Loucy (cell line): ENCODE results near the gene SIK3.

Experiments
- H2AFZ ChIP-seq: fragments of 200-600 bp; sonication (generic); 2 replicates; pipeline ENCODE4 v1.6.0; 2016; ENCODE audit warnings: antibody characterized with exemption, mild to moderate bottlenecking, low read length, moderate library complexity
- H3F3A ChIP-seq: fragments of 200-600 bp; 2 replicates; pipeline ENCODE4 v1.6.0; 2016; ENCODE audit warnings: antibody characterized with exemption, low read depth, mild to moderate bottlenecking
- H3K27me3 ChIP-seq: fragments of 200-600 bp; sonication (generic); 2 replicates; pipeline ENCODE4 v1.6.1; 2014; ENCODE audit warnings: low read length, mild to moderate bottlenecking; ENCODE audit not compliant: insufficient read depth, poor library complexity, severe bottlenecking
- H3K36me3 ChIP-seq: fragments of 200-600 bp; sonication (generic); 2 replicates; pipeline ENCODE4 v1.6.1; 2016; ENCODE audit warnings: low read length; ENCODE audit not compliant: insufficient read depth
- H3K4me1 ChIP-seq: fragments of 200-600 bp; sonication (generic); 2 replicates; pipeline ENCODE4 v1.5.1; 2014; ENCODE audit warnings: low read length, mild to moderate bottlenecking; ENCODE audit not compliant: insufficient read depth, poor library complexity, severe bottlenecking
- H3K4me2 ChIP-seq: fragments of 200-600 bp; sonication (generic); 2 replicates; pipeline ENCODE4 v1.6.0; 2014; ENCODE audit warnings: antibody characterized with exemption, low read length, low read depth, mild to moderate bottlenecking; ENCODE audit not compliant: poor library complexity, severe bottlenecking
- H3K4me3 ChIP-seq: fragments of 200-600 bp; sonication (generic); 2 replicates; pipeline ENCODE4 v1.5.1; 2014; ENCODE audit warnings: low read length, mild to moderate bottlenecking, mixed read lengths; ENCODE audit not compliant: poor library complexity, severe bottlenecking
- H3K79me2 ChIP-seq: fragments of 200-600 bp; sonication (generic); 2 replicates; pipeline ENCODE4 v1.6.1; 2014; ENCODE audit warnings: low read length; ENCODE audit not compliant: insufficient read depth
- H3K9ac ChIP-seq: fragments of 200-600 bp; sonication (generic); 2 replicates; pipeline ENCODE4 v1.6.0; 2014; ENCODE audit warnings: mild to moderate bottlenecking, low read depth, low read length, moderate library complexity; ENCODE audit not compliant: poor library complexity, severe bottlenecking
- H3K9me2 ChIP-seq: fragments of 200-600 bp; sonication (generic); replicated peaks from 2 replicates; pipeline ENCODE4 v1.6.1; 2016; ENCODE audit warnings: low read depth, low read length, mixed read lengths
- H3K9me3 ChIP-seq: fragments of 200-600 bp; sonication (generic); 2 replicates; pipeline ENCODE4 v1.6.1; 2014; ENCODE audit warnings: mild to moderate bottlenecking, antibody characterized with exemption, low read length, low read depth; ENCODE audit not compliant: insufficient read depth
- H4K20me1 ChIP-seq: fragments of 200-600 bp; sonication (generic); 2 replicates; pipeline ENCODE4 v1.6.0; 2014; ENCODE audit warnings: antibody characterized with exemption, low read length, mild to moderate bottlenecking; ENCODE audit not compliant: insufficient read depth, poor library complexity, severe bottlenecking
- EZH2phosphoT487 ChIP-seq: fragments of 200-600 bp; IDR thresholded peaks from 2 replicates; pipeline ENCODE4 v1.6.1; 2018; ENCODE audit warnings: antibody characterized with exemption, mild to moderate bottlenecking, moderate library complexity, borderline replicate concordance
- TF ChIP-seq, protein P1 (sequence below): fragments of 200-600 bp; sonication (generic); conservative IDR thresholded peaks from 2 replicates; pipeline ENCODE4 v1.5.1; 2014; ENCODE audit warnings: mild to moderate bottlenecking, antibody characterized with exemption, low read length

Gene SIK3

GRCh38 chr11:116892374-116892773 is 205.9 kb downstream of the SIK3 start:
- Histone ChIP-seq H3K36me3 (peaks cover 28% of the 10 kb centered on the region; the same call in 1 of the 2 replicates), H2AFZ (no peak overlapping the region), H3K4me2 (no peak overlapping the region), H3K9me3 (no peaks in the 10 kb centered on the region), H3K9me2 (no peaks in the 10 kb centered on the region), H3K27me3 (no peaks in the 10 kb centered on the region), H3K4me3 (no peak overlapping the region), H3K4me1 (peaks cover 15% of the 10 kb centered on the region), H4K20me1 (no peaks in the 10 kb centered on the region), H3F3A (no peaks in the 10 kb centered on the region), H3K79me2 (no peaks in the 10 kb centered on the region), H3K9ac (no peak overlapping the region)
- no peak for TF ChIP-seq EZH2phosphoT487
- TF ChIP-seq, protein P1, sequence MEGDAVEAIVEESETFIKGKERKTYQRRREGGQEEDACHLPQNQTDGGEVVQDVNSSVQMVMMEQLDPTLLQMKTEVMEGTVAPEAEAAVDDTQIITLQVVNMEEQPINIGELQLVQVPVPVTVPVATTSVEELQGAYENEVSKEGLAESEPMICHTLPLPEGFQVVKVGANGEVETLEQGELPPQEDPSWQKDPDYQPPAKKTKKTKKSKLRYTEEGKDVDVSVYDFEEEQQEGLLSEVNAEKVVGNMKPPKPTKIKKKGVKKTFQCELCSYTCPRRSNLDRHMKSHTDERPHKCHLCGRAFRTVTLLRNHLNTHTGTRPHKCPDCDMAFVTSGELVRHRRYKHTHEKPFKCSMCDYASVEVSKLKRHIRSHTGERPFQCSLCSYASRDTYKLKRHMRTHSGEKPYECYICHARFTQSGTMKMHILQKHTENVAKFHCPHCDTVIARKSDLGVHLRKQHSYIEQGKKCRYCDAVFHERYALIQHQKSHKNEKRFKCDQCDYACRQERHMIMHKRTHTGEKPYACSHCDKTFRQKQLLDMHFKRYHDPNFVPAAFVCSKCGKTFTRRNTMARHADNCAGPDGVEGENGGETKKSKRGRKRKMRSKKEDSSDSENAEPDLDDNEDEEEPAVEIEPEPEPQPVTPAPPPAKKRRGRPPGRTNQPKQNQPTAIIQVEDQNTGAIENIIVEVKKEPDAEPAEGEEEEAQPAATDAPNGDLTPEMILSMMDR = no peak

- Histone ChIP-seq H3K9ac (no peak overlapping the region), H3K4me1 (peaks cover 15% of the 10 kb centered on the region), H4K20me1 (no peaks in the 10 kb centered on the region), H3K27me3 (no peaks in the 10 kb centered on the region), H3K4me3 (no peak overlapping the region), H3K9me2 (no peaks in the 10 kb centered on the region), H3K4me2 (no peak overlapping the region), H2AFZ (no peak overlapping the region), H3K9me3 (no peaks in the 10 kb centered on the region), H3K79me2 (no peaks in the 10 kb centered on the region), H3K36me3 (peaks cover 28% of the 10 kb centered on the region; the same call in 1 of the 2 replicates), H3F3A (no peaks in the 10 kb centered on the region)
- no peak for TF ChIP-seq EZH2phosphoT487
- TF ChIP-seq, protein P1 = no peak
Observed at GRCh38 chr11:116891746-116892145, 206.5 kb downstream of the SIK3 start.

DNA sequence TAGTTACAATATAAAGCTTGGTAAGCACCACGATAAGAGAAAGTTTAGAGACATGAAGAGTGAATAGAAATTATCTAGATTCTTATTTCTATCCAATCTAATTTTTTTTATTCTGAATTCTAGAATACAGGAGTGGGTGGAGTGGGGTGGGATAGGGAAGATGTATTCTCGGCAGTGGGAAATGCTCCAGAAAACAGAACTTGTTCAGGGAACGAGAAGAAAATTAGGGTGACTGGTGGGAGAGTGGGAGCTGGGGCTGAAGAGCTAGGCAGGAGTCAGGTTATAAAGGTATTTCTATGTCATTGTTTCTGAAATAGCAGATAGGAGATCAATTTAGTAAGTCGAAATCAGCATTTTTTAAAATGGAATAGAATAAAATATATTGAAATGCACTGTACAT is 207.6 kb downstream of the SIK3 start:
- H3K27me3 ChIP-seq = no peaks in the 10 kb centered on the region
- H4K20me1 ChIP-seq = no peaks in the 10 kb centered on the region
- no peaks in the 10 kb centered on the region for H3K79me2 ChIP-seq
- H3K4me2 ChIP-seq = no peak overlapping the region
- H3K4me3 ChIP-seq = no peak overlapping the region
- H2AFZ ChIP-seq = no peak overlapping the region
- H3K9me2 ChIP-seq = no peaks in the 10 kb centered on the region
- peaks cover 18% of the 10 kb centered on the region; the same call in 1 of the 2 replicates for H3K36me3 ChIP-seq
- H3F3A ChIP-seq = no peaks in the 10 kb centered on the region
- H3K9me3 ChIP-seq = no peaks in the 10 kb centered on the region
- peak overlapping the region; percentile 23 for H3K9ac ChIP-seq
- peaks cover 15% of the 10 kb centered on the region for H3K4me1 ChIP-seq
- no peak for TF ChIP-seq EZH2phosphoT487
- TF ChIP-seq, protein P1 = no peak
